Mucosa of descending colon (tissue), 3 donors: ENCODE measurements around the gene NRG2. TPM values are rescaled to one million over a fixed set of nuclear protein-coding genes. Genes with fewer than 3 reads are reported as not detected.

Experiments
- ATAC-seq: fragments of 200-7000 bp; cut with Tn5 transposase; one replicate; pipeline ENCODE4 v1.9.1; 2020; ENCODE audit warnings: mild to moderate bottlenecking, moderate library complexity
- DNase-seq, 3 donors: peaks; one replicate each; pipeline ENCODE4 v3.0.0-alpha.2; 2020
- H3K36me3 ChIP-seq: fragments of 200-600 bp; one replicate; pipeline ENCODE4 v1.8.0; 2021; ENCODE audit warnings: low read depth, mild to moderate bottlenecking
- H3K4me1 ChIP-seq: fragments of 200-600 bp; one replicate; pipeline ENCODE4 v1.8.0; 2021; ENCODE audit warnings: low read depth, mild to moderate bottlenecking
- H3K4me3 ChIP-seq: fragments of 200-600 bp; one replicate; pipeline ENCODE4 v1.8.0; 2021; ENCODE audit warnings: mild to moderate bottlenecking
- H3K9me3 ChIP-seq: fragments of 200-600 bp; one replicate; pipeline ENCODE4 v1.8.0; 2021; ENCODE audit warnings: mild to moderate bottlenecking
- intact Hi-C, 2 donors: fragments of 100-400 bp; cut with DNase I in 1 of 2; cut with micrococcal nuclease in 1 of 2; formaldehyde crosslinking; loops; one replicate each; pipeline versions ENCODE4 v1.11.0 to v1.11.1; 2022; cut with DNase I, micrococcal nuclease
- total RNA-seq, 3 donors: library from RNA; stranded (reverse); fragmentation: NEBNext Ultra II Directional in 2 of 3; extraction: Animal tissue kit (Norgen Biotek cat#: 25700) in 2 of 3; gene quantifications; one replicate each; pipeline versions ENCODE4 v1.2.1 to v1.2.4, GENCODE V29; 2021 to 2023
- TF ChIP-seq, protein P1 (sequence below): fragments of 200-600 bp; IDR thresholded peaks from one replicate; pipeline ENCODE4 v1.8.0; 2022; ENCODE audit warnings: antibody characterized with exemption, mild to moderate bottlenecking
- donor health status: DM: no; HTN: no; CAD: no; lungs with moderate emphysema.
- donor health status: DM: no; HTN: no; CAD: no.
- donor health status: DM: no; HTN: yes; CAD: no.

NRG2 gene
- total RNA-seq, 3 donors from 2014 or later = 0.52 to 7.3 (median 0.89) TPM

GRCh38 chr5:140049713-140050112, 6.6 kb upstream of the NRG2 start:
- no peaks in the 10 kb centered on the region for H3K4me1 ChIP-seq
- intact Hi-C loops = no loop called here
- H3K9me3 ChIP-seq = no peaks in the 10 kb centered on the region
- DNase-seq (no peak), ATAC-seq (no peak)
- H3K36me3 ChIP-seq = no peaks in the 10 kb centered on the region
- TF ChIP-seq, protein P1, sequence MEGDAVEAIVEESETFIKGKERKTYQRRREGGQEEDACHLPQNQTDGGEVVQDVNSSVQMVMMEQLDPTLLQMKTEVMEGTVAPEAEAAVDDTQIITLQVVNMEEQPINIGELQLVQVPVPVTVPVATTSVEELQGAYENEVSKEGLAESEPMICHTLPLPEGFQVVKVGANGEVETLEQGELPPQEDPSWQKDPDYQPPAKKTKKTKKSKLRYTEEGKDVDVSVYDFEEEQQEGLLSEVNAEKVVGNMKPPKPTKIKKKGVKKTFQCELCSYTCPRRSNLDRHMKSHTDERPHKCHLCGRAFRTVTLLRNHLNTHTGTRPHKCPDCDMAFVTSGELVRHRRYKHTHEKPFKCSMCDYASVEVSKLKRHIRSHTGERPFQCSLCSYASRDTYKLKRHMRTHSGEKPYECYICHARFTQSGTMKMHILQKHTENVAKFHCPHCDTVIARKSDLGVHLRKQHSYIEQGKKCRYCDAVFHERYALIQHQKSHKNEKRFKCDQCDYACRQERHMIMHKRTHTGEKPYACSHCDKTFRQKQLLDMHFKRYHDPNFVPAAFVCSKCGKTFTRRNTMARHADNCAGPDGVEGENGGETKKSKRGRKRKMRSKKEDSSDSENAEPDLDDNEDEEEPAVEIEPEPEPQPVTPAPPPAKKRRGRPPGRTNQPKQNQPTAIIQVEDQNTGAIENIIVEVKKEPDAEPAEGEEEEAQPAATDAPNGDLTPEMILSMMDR = no peak
- H3K4me3 ChIP-seq = no peak overlapping the region

GRCh38 chr5:140049205-140049604, 6.1 kb upstream of the NRG2 start:
- TF ChIP-seq, protein P1 = no peak
- no peaks in the 10 kb centered on the region for H3K4me1 ChIP-seq
- intact Hi-C loops = no loop called here
- no peaks in the 10 kb centered on the region for H3K36me3 ChIP-seq
- no peak overlapping the region for H3K4me3 ChIP-seq
- ATAC-seq (no peak), DNase-seq (no peak)
- H3K9me3 ChIP-seq = no peaks in the 10 kb centered on the region

- intact Hi-C loops = no loop called here
- peaks cover 12% of the 10 kb centered on the region for H3K4me1 ChIP-seq
- H3K4me3 ChIP-seq = no peak overlapping the region
- ATAC-seq (no peak), DNase-seq (no peak)
- no peaks in the 10 kb centered on the region for H3K9me3 ChIP-seq
- H3K36me3 ChIP-seq = no peaks in the 10 kb centered on the region
- TF ChIP-seq, protein P1 = no peak
Observed at GRCh38 chr5:140044041-140044440, 942 bp upstream of the NRG2 start.

- no peaks in the 10 kb centered on the region for H3K36me3 ChIP-seq
- H3K9me3 ChIP-seq = no peaks in the 10 kb centered on the region
- peak; percentile 13 for ATAC-seq
- TF ChIP-seq, protein P1 = no peak
- peaks cover 12% of the 10 kb centered on the region for H3K4me1 ChIP-seq
- intact Hi-C loops = no loop called here
- no peak overlapping the region for H3K4me3 ChIP-seq
- DNase-seq = no peak
Observed at GRCh38 chr5:140043508-140043872, 391 bp upstream of the NRG2 start.

DNA sequence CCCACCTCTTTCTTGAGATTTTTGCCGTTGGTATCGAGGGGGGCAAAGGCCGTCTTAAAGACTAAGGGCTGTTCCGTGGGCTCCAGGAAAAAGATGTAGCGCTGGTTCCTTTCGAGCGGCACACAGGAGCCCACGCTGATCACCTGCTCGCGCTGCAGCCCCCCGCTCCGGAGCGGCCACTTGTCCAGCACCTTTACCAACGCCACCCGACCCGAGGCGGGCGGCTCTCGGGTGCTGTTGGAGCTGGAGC, 781 bp downstream of the NRG2 start:
- peaks cover 12% of the 10 kb centered on the region for H3K4me1 ChIP-seq
- intact Hi-C loops = no loop called here
- no peak overlapping the region for H3K4me3 ChIP-seq
- DNase-seq (peak in 1 of 3 donors; percentile 54), ATAC-seq (no peak)
- no peaks in the 10 kb centered on the region for H3K9me3 ChIP-seq
- H3K36me3 ChIP-seq = no peaks in the 10 kb centered on the region
- TF ChIP-seq, protein P1 = no peak
